ENCODE results near the gene TPO. TPM values are rescaled to one million over a fixed set of nuclear protein-coding genes. Genes with fewer than 3 reads are reported as not detected.

The TPO gene
- total RNA-seq, 2 donors from 2014 or later, result 0.80 to 0.94 TPM

- H3K27me3 ChIP-seq, result no peaks in the 10 kb centered on the region
Measured at GRCh38 chr2:1588051-1588977, 175.1 kb downstream of the TPO start.

GRCh38 chr2:1588978-1589621 lies 175.8 kb downstream of the TPO start:
- DNase-seq, result no peak

More at GRCh38 chr2:1588051-1588977, 175.1 kb downstream of the TPO start:
- intact Hi-C loops (cut with DNase I), result no loop called here
- Histone ChIP-seq H3K36me3 (no peaks in the 10 kb centered on the region), H3K4me3 (no peak overlapping the region), H3K9ac (ENCODE audit: low read depth in 2 of 2, low read length in 2 of 2) (no peak overlapping the region), H3K4me1 (peaks cover 3% of the 10 kb centered on the region), H3K27ac (no peak overlapping the region), H3K9me3 (no peaks in the 10 kb centered on the region)
- no peak for DNase-seq
- no peak for TF ChIP-seq CTCF (IDR thresholded peaks at IDR 0.05)

GRCh38 chr2:1590596-1591460 lies 177.6 kb downstream of the TPO start:
- intact Hi-C loops (cut with DNase I), result loop anchor here (5.0 kb wide), 2 partner anchors 156 to 176 kb away; no protein-coding TSS in a partner anchor
- Histone ChIP-seq H3K27me3 (no peaks in the 10 kb centered on the region), H3K36me3 (no peaks in the 10 kb centered on the region), H3K4me1 (peaks cover 3% of the 10 kb centered on the region), H3K9ac (ENCODE audit: low read depth in 2 of 2, low read length in 2 of 2) (peak overlapping the region in 1 of 2 donors; percentile 12), H3K27ac (no peak overlapping the region), H3K4me3 (no peak overlapping the region), H3K9me3 (no peaks in the 10 kb centered on the region)
- no peak for TF ChIP-seq CTCF (IDR thresholded peaks at IDR 0.05)
- DNase-seq, result no peak

More at GRCh38 chr2:1588978-1589621, 175.8 kb downstream of the TPO start:
- no peaks in the 10 kb centered on the region for H3K36me3 ChIP-seq
- peaks cover 3% of the 10 kb centered on the region for H3K4me1 ChIP-seq
- intact Hi-C loops (cut with DNase I), result no loop called here
- no peak overlapping the region for H3K27ac ChIP-seq
- no peak overlapping the region for H3K9ac ChIP-seq (ENCODE audit: low read depth in 2 of 2, low read length in 2 of 2)
- no peak overlapping the region for H3K4me3 ChIP-seq
- H3K27me3 ChIP-seq, result no peaks in the 10 kb centered on the region
- TF ChIP-seq CTCF (IDR thresholded peaks at IDR 0.05), result no peak
- H3K9me3 ChIP-seq, result no peaks in the 10 kb centered on the region

- H3K4me3 ChIP-seq, result no peak overlapping the region
- H3K9ac ChIP-seq (ENCODE audit: low read depth in 2 of 2, low read length in 2 of 2), result peak overlapping the region in 1 of 2 donors; percentile 12
- no peaks in the 10 kb centered on the region for H3K36me3 ChIP-seq
- peaks cover 3% of the 10 kb centered on the region for H3K4me1 ChIP-seq
- H3K27ac ChIP-seq, result no peak overlapping the region
- DNase-seq, result no peak
- intact Hi-C loops (cut with DNase I), result loop anchor here (5.0 kb wide), 2 partner anchors 156 to 176 kb away; no protein-coding TSS in a partner anchor
- no peaks in the 10 kb centered on the region for H3K27me3 ChIP-seq
- TF ChIP-seq CTCF (IDR thresholded peaks at IDR 0.05), result no peak
- H3K9me3 ChIP-seq, result no peaks in the 10 kb centered on the region
Measured at GRCh38 chr2:1591461-1591770, 178.2 kb downstream of the TPO start.
